ENCODE measurements around the gene PAQR5. TPM values are rescaled to one million over a fixed set of nuclear protein-coding genes. Genes with fewer than 3 reads are reported as not detected.

The PAQR5 gene
- total RNA-seq, 2 experiments from 2014 or later = not detected

DNA sequence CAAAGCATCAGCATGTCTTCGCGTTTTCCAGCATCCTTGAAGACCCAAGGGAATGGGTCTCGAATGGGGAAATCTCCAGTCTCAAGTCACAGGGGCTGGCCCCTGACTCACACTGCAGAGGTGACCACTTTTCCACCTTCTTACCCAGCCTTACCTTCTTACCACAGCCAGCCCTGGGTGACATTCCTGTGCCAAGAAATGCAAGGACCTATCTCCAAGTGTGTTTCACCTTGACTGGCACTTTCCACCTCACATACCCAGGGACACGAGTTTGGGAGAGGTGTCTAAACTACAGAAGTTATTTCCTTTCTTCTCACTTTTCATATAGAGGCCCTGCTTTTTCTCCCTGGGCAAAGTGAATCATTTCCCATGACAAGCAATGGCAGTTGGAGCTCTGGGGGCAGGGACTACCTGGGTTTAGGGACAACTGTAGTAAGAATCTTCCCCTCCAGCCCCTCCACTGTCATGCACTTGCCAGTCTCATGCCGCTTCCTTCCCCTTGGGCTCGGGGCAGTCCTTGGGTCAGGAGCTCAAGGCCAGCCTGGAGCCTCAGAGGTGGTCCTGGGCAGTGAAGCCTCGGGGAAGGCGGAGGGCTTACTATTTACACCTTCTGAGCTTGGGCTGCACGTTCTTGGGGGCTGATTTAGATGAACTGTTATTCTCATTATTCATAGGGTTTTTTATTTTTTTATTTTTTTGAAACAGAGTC is 16.8 kb downstream of the PAQR5 start:
- H3K27me3 Mint-ChIP-seq = peaks cover 2% of the 10 kb centered on the region
- DNase-seq (no peak), ATAC-seq (no peak)
- no peaks in the 10 kb centered on the region for H3K36me3 Mint-ChIP-seq
- no peak overlapping the region for H3K4me3 Mint-ChIP-seq
- H3K27ac Mint-ChIP-seq = no peak overlapping the region
- CTCF ChIA-PET = no interaction called here
- H3K4me1 Mint-ChIP-seq = no peaks in the 10 kb centered on the region
- no peaks in the 10 kb centered on the region for H3K9me3 Mint-ChIP-seq (ENCODE audit: low read depth)

GRCh38 chr15:69316291-69316690 is 17.6 kb downstream of the PAQR5 start:
- Mint-ChIP-seq H3K4me3 (no peak overlapping the region), H3K9me3 (ENCODE audit: low read depth) (no peaks in the 10 kb centered on the region), H3K36me3 (no peaks in the 10 kb centered on the region), H3K4me1 (peaks cover 6% of the 10 kb centered on the region), H3K27ac (no peak overlapping the region), H3K27me3 (peaks cover 7% of the 10 kb centered on the region)
- no peak for ATAC-seq
- CTCF ChIA-PET = no interaction called here
- DNase-seq = no peak

DNA sequence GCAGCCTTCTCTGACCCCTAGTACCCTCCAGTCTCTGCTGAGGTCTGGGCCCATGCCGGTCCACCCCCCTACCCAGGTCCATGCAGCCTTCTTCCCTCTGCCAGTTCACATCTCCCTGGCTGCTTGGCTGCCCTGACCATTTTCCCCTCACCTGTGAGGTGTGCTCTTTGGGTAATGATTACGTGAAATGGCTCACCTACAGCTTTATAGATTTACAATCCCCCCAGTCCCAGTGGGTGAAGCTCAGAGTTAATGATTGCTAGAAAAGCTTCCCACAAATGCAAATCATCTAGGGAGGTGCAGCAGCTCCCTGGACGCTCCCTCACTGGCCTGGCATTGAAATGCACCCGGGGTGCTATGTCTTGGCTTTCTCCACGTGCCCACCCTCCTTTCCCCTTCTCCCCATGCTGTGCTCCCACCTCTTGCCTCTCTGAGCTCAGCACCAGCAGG is 18.7 kb downstream of the PAQR5 start:
- CTCF ChIA-PET = no interaction called here
- H3K36me3 Mint-ChIP-seq = no peaks in the 10 kb centered on the region
- peaks cover 10% of the 10 kb centered on the region for H3K27me3 Mint-ChIP-seq
- ATAC-seq = no peak
- no peak for DNase-seq
- H3K9me3 Mint-ChIP-seq (ENCODE audit: low read depth) = no peaks in the 10 kb centered on the region
- no peak overlapping the region for H3K27ac Mint-ChIP-seq
- H3K4me1 Mint-ChIP-seq = peaks cover 6% of the 10 kb centered on the region
- no peak overlapping the region for H3K4me3 Mint-ChIP-seq

- DNase-seq (no peak), ATAC-seq (no peak)
- peaks cover 10% of the 10 kb centered on the region for H3K27me3 Mint-ChIP-seq
- no peaks in the 10 kb centered on the region for H3K36me3 Mint-ChIP-seq
- no peaks in the 10 kb centered on the region for H3K9me3 Mint-ChIP-seq (ENCODE audit: low read depth)
- H3K4me1 Mint-ChIP-seq = peaks cover 6% of the 10 kb centered on the region
- no peak overlapping the region for H3K27ac Mint-ChIP-seq
- CTCF ChIA-PET = no interaction called here
- no peak overlapping the region for H3K4me3 Mint-ChIP-seq
Measured at GRCh38 chr15:69318033-69318432, 19.3 kb downstream of the PAQR5 start.

GRCh38 chr15:69319384-69320375 is 21.0 kb downstream of the PAQR5 start:
- CTCF ChIA-PET = no interaction called here
- no peaks in the 10 kb centered on the region for H3K36me3 Mint-ChIP-seq
- H3K9me3 Mint-ChIP-seq (ENCODE audit: low read depth) = no peaks in the 10 kb centered on the region
- DNase-seq = no peak
- ATAC-seq = no peak
- H3K4me1 Mint-ChIP-seq = peaks cover 6% of the 10 kb centered on the region
- H3K27ac Mint-ChIP-seq = no peak overlapping the region
- H3K4me3 Mint-ChIP-seq = no peak overlapping the region
- H3K27me3 Mint-ChIP-seq = peaks cover 22% of the 10 kb centered on the region

DNA sequence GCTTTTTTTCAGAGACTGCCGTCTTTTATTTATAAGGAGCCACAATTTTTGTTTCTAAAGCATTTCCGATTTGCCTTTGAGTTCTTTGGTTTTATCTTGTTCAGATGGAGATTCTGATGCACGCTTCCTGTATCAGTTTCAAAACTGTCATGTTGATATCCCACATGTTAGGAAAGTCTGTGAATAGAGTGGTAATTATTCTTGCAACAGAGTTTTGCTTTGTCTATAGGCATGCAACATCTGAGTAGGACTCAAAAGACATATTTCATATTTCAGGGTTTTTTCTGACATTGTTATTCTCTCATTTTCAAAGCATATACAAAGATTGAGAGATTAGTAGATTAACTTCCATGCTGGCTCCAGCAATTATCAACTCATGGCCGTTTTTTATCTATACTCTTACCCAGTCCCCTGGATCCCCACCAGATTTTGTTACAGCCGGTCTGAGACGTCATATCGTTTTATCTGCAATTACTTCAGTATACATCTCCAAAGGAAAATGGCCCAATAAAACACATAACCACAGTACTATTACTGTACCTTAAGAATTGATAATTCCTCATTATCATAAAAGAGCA is 22.4 kb downstream of the PAQR5 start:
- DNase-seq = no peak
- CTCF ChIA-PET = no interaction called here
- H3K36me3 Mint-ChIP-seq = no peaks in the 10 kb centered on the region
- H3K4me1 Mint-ChIP-seq = peaks cover 6% of the 10 kb centered on the region
- H3K9me3 Mint-ChIP-seq (ENCODE audit: low read depth) = no peaks in the 10 kb centered on the region
- peaks cover 26% of the 10 kb centered on the region for H3K27me3 Mint-ChIP-seq
- no peak overlapping the region for H3K27ac Mint-ChIP-seq
- no peak overlapping the region for H3K4me3 Mint-ChIP-seq
- no peak for ATAC-seq

DNA sequence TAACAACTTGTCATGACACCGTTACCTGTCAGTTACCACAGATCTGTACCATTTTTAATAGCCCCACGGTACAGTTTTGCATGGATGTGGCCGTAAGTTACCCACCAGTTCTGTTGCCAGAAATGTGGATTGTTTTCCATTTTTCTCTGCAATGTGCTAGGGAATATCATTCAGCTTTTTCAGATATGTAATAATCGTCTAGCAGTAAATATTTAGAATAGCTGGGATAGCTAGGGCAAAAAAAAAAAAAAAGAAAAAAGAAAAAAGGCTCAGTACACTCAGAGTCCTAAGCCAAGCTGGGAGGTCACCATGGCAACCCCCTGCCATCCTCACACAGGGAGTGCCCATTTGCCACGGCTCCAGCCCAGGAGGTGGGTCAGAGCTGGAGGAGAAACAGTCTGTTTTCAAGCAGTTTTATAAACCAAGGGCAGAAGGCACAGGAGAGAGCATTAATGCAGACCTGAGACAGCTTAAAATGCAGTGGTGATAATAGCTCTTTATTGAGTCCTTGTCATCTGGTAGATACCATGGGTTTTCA is 25.2 kb downstream of the PAQR5 start:
- no peak overlapping the region for H3K4me3 Mint-ChIP-seq
- H3K27ac Mint-ChIP-seq = no peak overlapping the region
- CTCF ChIA-PET = no interaction called here
- no peak for DNase-seq
- peaks cover 28% of the 10 kb centered on the region for H3K27me3 Mint-ChIP-seq
- H3K4me1 Mint-ChIP-seq = peaks cover 6% of the 10 kb centered on the region
- no peaks in the 10 kb centered on the region for H3K36me3 Mint-ChIP-seq
- H3K9me3 Mint-ChIP-seq (ENCODE audit: low read depth) = no peaks in the 10 kb centered on the region
- no peak for ATAC-seq

DNA sequence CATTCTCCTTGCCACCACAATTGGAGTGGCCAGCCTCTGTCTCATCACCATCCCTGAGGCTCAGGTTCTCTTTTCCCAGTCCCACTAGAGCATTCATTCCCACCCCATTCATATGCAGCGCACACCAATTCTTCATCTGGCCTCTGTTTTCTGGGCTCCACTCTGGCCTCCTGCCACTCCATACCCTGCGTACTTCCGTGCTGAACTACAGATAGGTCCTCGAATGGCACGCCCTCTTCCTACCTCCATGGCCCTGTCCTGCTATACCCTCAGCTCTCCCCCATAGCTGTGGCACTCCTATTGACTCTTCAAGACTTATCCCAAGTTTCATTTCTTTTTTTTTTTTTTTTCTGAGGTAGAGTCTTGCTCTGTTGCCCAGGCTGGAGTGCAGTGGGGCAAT is 25.9 kb downstream of the PAQR5 start:
- no peak overlapping the region for H3K4me3 Mint-ChIP-seq
- DNase-seq (no peak), ATAC-seq (no peak)
- no peaks in the 10 kb centered on the region for H3K9me3 Mint-ChIP-seq (ENCODE audit: low read depth)
- H3K27ac Mint-ChIP-seq = no peak overlapping the region
- peaks cover 28% of the 10 kb centered on the region for H3K27me3 Mint-ChIP-seq
- no peaks in the 10 kb centered on the region for H3K36me3 Mint-ChIP-seq
- H3K4me1 Mint-ChIP-seq = peaks cover 6% of the 10 kb centered on the region
- CTCF ChIA-PET = no interaction called here

- Mint-ChIP-seq H3K36me3 (no peaks in the 10 kb centered on the region), H3K4me3 (no peak overlapping the region)
- CTCF ChIA-PET = no interaction called here
Measured at GRCh38 chr15:69325456-69325971, 26.8 kb downstream of the PAQR5 start.

GRCh38 chr15:69328080-69328479 is 29.4 kb downstream of the PAQR5 start:
- Mint-ChIP-seq H3K36me3 (no peaks in the 10 kb centered on the region), H3K27me3 (peaks cover 31% of the 10 kb centered on the region), H3K9me3 (ENCODE audit: low read depth) (no peaks in the 10 kb centered on the region), H3K27ac (no peak overlapping the region), H3K4me3 (no peak overlapping the region), H3K4me1 (no peaks in the 10 kb centered on the region)
- CTCF ChIA-PET = no interaction called here
- DNase-seq (no peak), ATAC-seq (no peak)

More at GRCh38 chr15:69325456-69325971, 26.8 kb downstream of the PAQR5 start:
- no peak for ATAC-seq
- H3K27me3 Mint-ChIP-seq = peaks cover 28% of the 10 kb centered on the region
- no peak overlapping the region for H3K27ac Mint-ChIP-seq
- H3K4me1 Mint-ChIP-seq = peaks cover 6% of the 10 kb centered on the region
- no peak for DNase-seq
- H3K9me3 Mint-ChIP-seq (ENCODE audit: low read depth) = no peaks in the 10 kb centered on the region

DNA sequence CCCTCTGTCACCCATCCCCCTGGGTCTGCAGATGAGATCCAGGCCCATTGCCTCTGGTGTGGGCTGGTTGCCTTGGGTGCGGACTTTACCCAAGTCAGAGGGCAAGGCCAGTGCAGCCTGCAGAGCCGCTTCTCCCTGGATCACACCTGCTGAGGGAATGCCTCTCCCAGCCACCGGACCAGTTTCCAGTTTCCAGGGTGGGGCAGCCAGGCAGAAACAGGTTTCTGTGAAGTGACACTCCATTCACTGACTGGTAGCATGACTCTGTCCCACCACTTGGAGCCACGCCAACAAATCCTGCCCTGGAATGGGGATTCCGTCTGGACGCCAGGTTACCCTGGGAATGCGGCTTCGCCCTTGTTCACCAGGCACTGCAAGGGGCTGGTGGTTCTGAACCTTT is 30.0 kb downstream of the PAQR5 start:
- CTCF ChIA-PET = no interaction called here
- peaks cover 32% of the 10 kb centered on the region for H3K27me3 Mint-ChIP-seq
- H3K9me3 Mint-ChIP-seq (ENCODE audit: low read depth) = no peaks in the 10 kb centered on the region
- DNase-seq = no peak
- H3K27ac Mint-ChIP-seq = no peak overlapping the region
- H3K4me1 Mint-ChIP-seq = no peaks in the 10 kb centered on the region
- H3K4me3 Mint-ChIP-seq = no peak overlapping the region
- no peaks in the 10 kb centered on the region for H3K36me3 Mint-ChIP-seq
- ATAC-seq = no peak

GRCh38 chr15:69337138-69337537 is 38.4 kb downstream of the PAQR5 start:
- Mint-ChIP-seq H3K4me3 (no peak overlapping the region), H3K36me3 (no peaks in the 10 kb centered on the region), H3K27me3 (peaks cover 14% of the 10 kb centered on the region), H3K4me1 (peaks cover 2% of the 10 kb centered on the region), H3K27ac (no peak overlapping the region), H3K9me3 (ENCODE audit: low read depth) (no peaks in the 10 kb centered on the region)
- DNase-seq (no peak), ATAC-seq (no peak)
- CTCF ChIA-PET = no interaction called here

DNA sequence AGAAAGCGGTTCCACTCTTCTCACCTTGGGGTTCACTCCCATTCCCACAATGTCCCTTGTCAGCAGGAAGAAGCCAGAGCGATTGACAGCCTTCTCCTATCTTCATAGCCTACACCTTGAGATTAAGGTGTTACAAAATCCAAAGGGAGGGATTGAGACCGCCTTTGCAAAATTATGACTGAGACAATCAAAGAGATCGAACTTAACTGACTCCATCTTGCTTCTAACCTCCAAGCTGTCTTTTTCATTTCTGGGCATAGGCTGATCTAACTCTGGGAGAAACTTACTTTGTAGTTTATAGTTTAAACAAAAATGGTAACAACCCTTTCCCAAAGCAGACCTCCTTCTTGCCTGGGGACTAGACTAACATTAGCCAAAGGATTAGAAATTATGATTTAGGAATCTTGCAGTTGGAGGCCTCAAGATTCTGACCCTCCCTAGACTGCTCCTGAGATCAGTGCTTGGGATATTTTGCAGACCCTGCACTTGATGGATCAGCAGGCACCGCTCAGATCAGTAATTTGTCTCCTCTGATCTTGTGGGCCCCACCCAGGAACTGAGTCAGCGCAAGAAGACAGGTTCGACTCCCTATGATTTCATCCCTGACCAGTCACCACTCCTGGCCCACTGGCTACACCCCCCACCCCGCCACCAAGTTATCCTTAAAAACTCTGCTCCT is 40.0 kb downstream of the PAQR5 start:
- no peak for DNase-seq
- Mint-ChIP-seq H3K27me3 (peaks cover 12% of the 10 kb centered on the region), H3K9me3 (ENCODE audit: low read depth) (no peaks in the 10 kb centered on the region), H3K4me3 (no peak overlapping the region), H3K4me1 (peaks cover 2% of the 10 kb centered on the region), H3K36me3 (no peaks in the 10 kb centered on the region), H3K27ac (no peak overlapping the region)
- CTCF ChIA-PET = no interaction called here
- no peak for ATAC-seq
